ENCODE data around the gene TEX12. TPM values are rescaled to one million over a fixed set of nuclear protein-coding genes. Genes with fewer than 3 reads are reported as not detected.
A peak's percentile ranks its signal among the peaks of the same experiment; 100 is the strongest.

The TEX12 gene
- total RNA-seq, 2 donors from 2014 or later: not detected

- 3 to 6% methylated on average over 11 of the region's 11 CpGs for WGBS, 2 donors
- no peak within 1 kb of the TSS for H3K4me3 ChIP-seq
- peak; percentile 82 to 89 (median 86) for DNase-seq
- H3K9me3 ChIP-seq: no peaks in the 10 kb centered on the region
- no peaks in the 10 kb centered on the region for H3K27me3 ChIP-seq
- intact Hi-C loops (cut with DNase I): no loop called here
- peaks cover 8% of the 10 kb centered on the region for H3K4me1 ChIP-seq
- peak; percentile 94 for ATAC-seq
- H3K27ac ChIP-seq: peak within 1 kb of the TSS in 3 of 4 donors; percentile 33 to 62 (median 43)
- H3K36me3 ChIP-seq (replicated peaks in 1 of 2; ENCODE audit: insufficient read depth in 1 of 2, low read depth in 2 of 2): no peaks in the 10 kb centered on the region
- TF ChIP-seq, protein P1, sequence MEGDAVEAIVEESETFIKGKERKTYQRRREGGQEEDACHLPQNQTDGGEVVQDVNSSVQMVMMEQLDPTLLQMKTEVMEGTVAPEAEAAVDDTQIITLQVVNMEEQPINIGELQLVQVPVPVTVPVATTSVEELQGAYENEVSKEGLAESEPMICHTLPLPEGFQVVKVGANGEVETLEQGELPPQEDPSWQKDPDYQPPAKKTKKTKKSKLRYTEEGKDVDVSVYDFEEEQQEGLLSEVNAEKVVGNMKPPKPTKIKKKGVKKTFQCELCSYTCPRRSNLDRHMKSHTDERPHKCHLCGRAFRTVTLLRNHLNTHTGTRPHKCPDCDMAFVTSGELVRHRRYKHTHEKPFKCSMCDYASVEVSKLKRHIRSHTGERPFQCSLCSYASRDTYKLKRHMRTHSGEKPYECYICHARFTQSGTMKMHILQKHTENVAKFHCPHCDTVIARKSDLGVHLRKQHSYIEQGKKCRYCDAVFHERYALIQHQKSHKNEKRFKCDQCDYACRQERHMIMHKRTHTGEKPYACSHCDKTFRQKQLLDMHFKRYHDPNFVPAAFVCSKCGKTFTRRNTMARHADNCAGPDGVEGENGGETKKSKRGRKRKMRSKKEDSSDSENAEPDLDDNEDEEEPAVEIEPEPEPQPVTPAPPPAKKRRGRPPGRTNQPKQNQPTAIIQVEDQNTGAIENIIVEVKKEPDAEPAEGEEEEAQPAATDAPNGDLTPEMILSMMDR (IDR thresholded peaks at IDR 0.05): peak; percentile 51 to 95 (median 82)
- no peak for TF ChIP-seq POLR2A (IDR thresholded peaks at IDR 0.05)
These were observed 7.8 kb downstream of the TEX12 start, which contains the start of gene BCO2 for GRCh38 chr11:112174789-112175598. TSS of gene BCO2 (plus strand) at chr11:112175512. CDS start at chr11:112175602, 90 bp downstream.

DNA sequence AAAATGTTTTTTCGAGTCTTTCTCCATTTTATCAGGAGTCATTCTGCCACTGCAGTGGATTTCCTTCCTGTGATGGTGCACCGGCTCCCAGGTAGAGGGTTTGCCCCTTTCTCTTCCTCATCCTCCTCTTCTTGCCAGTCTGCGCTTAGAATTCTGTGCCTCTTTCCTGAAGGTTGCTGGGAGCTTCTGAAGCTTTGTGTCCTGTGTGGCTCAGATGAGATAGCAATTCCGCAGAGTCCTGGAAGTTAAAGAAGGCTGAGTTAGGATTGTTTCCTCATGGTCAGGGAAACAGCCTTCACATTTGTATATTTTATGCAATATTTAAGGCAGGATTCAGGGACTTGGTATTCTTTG, 8.4 kb downstream of the TEX12 start:
- 9 to 16% methylated on average over 4 of the region's 4 CpGs for whole genome bisulfite sequencing, 2 donors
- intact Hi-C loops (cut with DNase I): no loop called here
- no peak overlapping the region for H3K4me3 ChIP-seq
- ATAC-seq: peak; percentile 19
- peaks cover 8% of the 10 kb centered on the region for H3K4me1 ChIP-seq
- peak overlapping the region in 3 of 4 donors; percentile 33 to 62 (median 43) for H3K27ac ChIP-seq
- no peak for DNase-seq
- no peaks in the 10 kb centered on the region for H3K36me3 ChIP-seq (replicated peaks in 1 of 2; ENCODE audit: insufficient read depth in 1 of 2, low read depth in 2 of 2)
- no peak for TF ChIP-seq POLR2A (IDR thresholded peaks at IDR 0.05)
- TF ChIP-seq, protein P1 (IDR thresholded peaks at IDR 0.05): no peak
- no peaks in the 10 kb centered on the region for H3K9me3 ChIP-seq
- H3K27me3 ChIP-seq: no peaks in the 10 kb centered on the region

DNA sequence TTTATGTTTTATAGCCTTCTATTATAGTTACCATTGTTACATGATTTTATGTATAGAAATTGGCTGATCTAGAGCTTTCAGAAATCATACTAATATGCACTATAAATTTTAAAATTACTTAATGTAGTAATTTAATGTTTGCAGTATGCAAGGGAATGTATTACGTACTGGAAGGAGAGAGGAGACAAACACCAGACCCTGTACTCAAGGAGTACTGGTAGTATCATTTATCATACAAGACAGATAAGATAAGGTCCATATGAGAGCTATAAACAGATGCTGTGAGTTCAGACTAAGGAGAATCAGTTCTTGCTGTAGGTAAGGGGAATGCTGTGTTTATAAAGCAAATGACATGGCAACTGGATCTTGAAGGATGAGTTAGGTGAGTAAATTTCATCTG, 8.9 kb downstream of the TEX12 start:
- Histone ChIP-seq H3K9me3 (no peaks in the 10 kb centered on the region), H3K4me1 (peaks cover 8% of the 10 kb centered on the region), H3K27me3 (no peaks in the 10 kb centered on the region), H3K4me3 (no peak overlapping the region), H3K36me3 (replicated peaks in 1 of 2; ENCODE audit: insufficient read depth in 1 of 2, low read depth in 2 of 2) (no peaks in the 10 kb centered on the region), H3K27ac (no peak overlapping the region)
- WGBS, 2 donors: 24 to 38% methylated on average over 1 of the region's 1 CpG
- intact Hi-C loops (cut with DNase I): no loop called here
- TF ChIP-seq, protein P1 (IDR thresholded peaks at IDR 0.05): no peak
- no peak for TF ChIP-seq POLR2A (IDR thresholded peaks at IDR 0.05)
- DNase-seq (no peak), ATAC-seq (no peak)

DNA sequence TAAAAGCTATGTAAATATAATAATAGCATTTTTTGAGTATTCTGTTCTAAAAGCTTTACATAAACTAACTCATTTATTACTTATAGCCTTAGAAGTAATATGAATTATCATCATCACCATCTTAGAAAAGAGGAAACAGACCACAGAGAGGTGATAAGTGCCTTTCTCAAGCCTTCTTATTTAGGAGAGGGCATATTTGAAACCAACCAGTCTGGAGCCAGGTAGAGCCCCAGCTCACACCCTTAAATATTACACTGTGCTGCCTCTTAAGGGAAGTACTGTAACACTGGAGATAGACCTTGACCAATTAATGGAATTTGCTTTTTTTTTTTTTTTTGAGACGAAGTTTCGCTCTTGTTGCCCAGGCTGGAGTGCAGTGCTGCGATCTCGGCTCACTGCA, 10.4 kb downstream of the TEX12 start:
- ATAC-seq (no peak), DNase-seq (no peak)
- no peaks in the 10 kb centered on the region for H3K36me3 ChIP-seq (replicated peaks in 1 of 2; ENCODE audit: insufficient read depth in 1 of 2, low read depth in 2 of 2)
- no peak overlapping the region for H3K27ac ChIP-seq
- no peak for TF ChIP-seq POLR2A (IDR thresholded peaks at IDR 0.05)
- TF ChIP-seq, protein P1 (IDR thresholded peaks at IDR 0.05): no peak
- no peak overlapping the region for H3K4me3 ChIP-seq
- H3K9me3 ChIP-seq: no peaks in the 10 kb centered on the region
- no peaks in the 10 kb centered on the region for H3K27me3 ChIP-seq
- intact Hi-C loops (cut with DNase I): no loop called here
- 81 to 82% methylated on average over 4 of the region's 4 CpGs for WGBS, 2 donors
- H3K4me1 ChIP-seq: peaks cover 8% of the 10 kb centered on the region

DNA sequence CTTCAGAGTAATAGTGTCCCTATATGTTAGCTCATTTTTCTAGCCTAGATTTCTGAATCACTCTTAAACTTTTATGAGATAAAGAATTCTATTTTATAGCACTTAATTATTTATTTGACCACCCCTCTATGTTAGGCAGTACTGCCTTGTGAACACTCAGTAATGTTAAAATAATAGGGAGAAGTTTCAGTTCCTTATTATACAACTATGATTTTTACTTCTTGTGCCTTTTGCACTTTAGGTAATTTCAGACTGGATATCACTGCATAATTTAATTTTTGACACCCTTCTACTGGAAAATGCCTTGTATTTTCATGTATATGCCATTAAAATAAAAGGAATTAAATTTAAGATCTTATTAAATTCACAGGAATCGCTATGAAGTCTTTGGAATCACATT, 11.3 kb downstream of the TEX12 start:
- TF ChIP-seq POLR2A (IDR thresholded peaks at IDR 0.05): no peak
- no peak for ATAC-seq
- 85 to 94% methylated on average over 1 of the region's 1 CpG for WGBS, 2 donors
- Histone ChIP-seq H3K9me3 (no peaks in the 10 kb centered on the region), H3K27ac (no peak overlapping the region), H3K4me3 (no peak overlapping the region), H3K36me3 (replicated peaks in 1 of 2; ENCODE audit: insufficient read depth in 1 of 2, low read depth in 2 of 2) (no peaks in the 10 kb centered on the region), H3K4me1 (peaks cover 8% of the 10 kb centered on the region), H3K27me3 (no peaks in the 10 kb centered on the region)
- DNase-seq: no peak
- intact Hi-C loops (cut with DNase I): no loop called here

Data from body of pancreas (tissue), 4 donors.